ENCODE measurements around the gene C1GALT1C1L. TPM values are rescaled to one million over a fixed set of nuclear protein-coding genes. Genes with fewer than 3 reads are reported as not detected.
A peak's percentile ranks its signal among the peaks of the same experiment; 100 is the strongest.
"Not testable (repeated sequence)": the region's sequence is repeated elsewhere in the genome, so short reads cannot be mapped to it uniquely, and the experiment has no call there.

Gene C1GALT1C1L
- total RNA-seq, 2 donors from 2014 or later = not detected

- not testable (repeated sequence) for DNase-seq (ENCODE audit: low spot score); H3K9me3 Mint-ChIP-seq; H3K36me3 Mint-ChIP-seq; ATAC-seq; H3K4me1 Mint-ChIP-seq (ENCODE audit: low read depth in 2 of 2); H3K27ac Mint-ChIP-seq; H3K4me3 Mint-ChIP-seq
- H3K27me3 Mint-ChIP-seq = peaks cover 21 to 27% of the 10 kb centered on the region in 2 donors
Measured at GRCh38 chr2:43698140-43698539, 21.9 kb upstream of the C1GALT1C1L start.

GRCh38 chr2:43692428-43692994 is 16.3 kb upstream of the C1GALT1C1L start:
- H3K4me1 Mint-ChIP-seq (ENCODE audit: low read depth in 2 of 2) = no peaks in the 10 kb centered on the region
- no peak overlapping the region for H3K27ac Mint-ChIP-seq

GRCh38 chr2:43689999-43690398 is 13.8 kb upstream of the C1GALT1C1L start:
- Mint-ChIP-seq H3K9me3 (no peaks in the 10 kb centered on the region), H3K36me3 (no peaks in the 10 kb centered on the region), H3K27ac (no peak overlapping the region), H3K4me3 (no peak overlapping the region), H3K27me3 (peaks cover 10 to 56% of the 10 kb centered on the region in 2 donors), H3K4me1 (ENCODE audit: low read depth in 2 of 2) (no peaks in the 10 kb centered on the region)
- DNase-seq (ENCODE audit: low spot score) (no peak), ATAC-seq (no peak)

More at GRCh38 chr2:43692428-43692994, 16.3 kb upstream of the C1GALT1C1L start:
- no peak for DNase-seq (ENCODE audit: low spot score)
- no peak overlapping the region for H3K4me3 Mint-ChIP-seq
- H3K36me3 Mint-ChIP-seq = no peaks in the 10 kb centered on the region
- H3K9me3 Mint-ChIP-seq = no peaks in the 10 kb centered on the region
- H3K27me3 Mint-ChIP-seq = peaks cover 8 to 41% of the 10 kb centered on the region in 2 donors
- no peak for ATAC-seq

GRCh38 chr2:43685357-43685756 is 9.1 kb upstream of the C1GALT1C1L start:
- Mint-ChIP-seq H3K27ac (no peak overlapping the region), H3K36me3 (no peaks in the 10 kb centered on the region), H3K27me3 (peaks cover 23 to 66% of the 10 kb centered on the region in 2 donors), H3K4me1 (ENCODE audit: low read depth in 2 of 2) (no peaks in the 10 kb centered on the region), H3K9me3 (no peaks in the 10 kb centered on the region), H3K4me3 (no peak overlapping the region)
- DNase-seq (ENCODE audit: low spot score) (no peak), ATAC-seq (no peak)

GRCh38 chr2:43677783-43678182 is 1.6 kb upstream of the C1GALT1C1L start:
- H3K27ac Mint-ChIP-seq; H3K4me3 Mint-ChIP-seq; H3K4me1 Mint-ChIP-seq (ENCODE audit: low read depth in 2 of 2); H3K9me3 Mint-ChIP-seq; ATAC-seq; H3K36me3 Mint-ChIP-seq; DNase-seq (ENCODE audit: low spot score): not testable (repeated sequence)
- peaks cover 17 to 38% of the 10 kb centered on the region in 2 donors for H3K27me3 Mint-ChIP-seq

- no peaks in the 10 kb centered on the region for H3K9me3 Mint-ChIP-seq
- DNase-seq (ENCODE audit: low spot score) = no peak
- peaks cover 19 to 35% of the 10 kb centered on the region in 2 donors for H3K27me3 Mint-ChIP-seq
- H3K4me1 Mint-ChIP-seq (ENCODE audit: low read depth in 2 of 2) = peaks cover 3 to 7% of the 10 kb centered on the region in 2 donors
- peak overlapping the region; percentile 32 for H3K4me3 Mint-ChIP-seq
- H3K27ac Mint-ChIP-seq = no peak overlapping the region
- no peaks in the 10 kb centered on the region for H3K36me3 Mint-ChIP-seq
- no peak for ATAC-seq
Measured at GRCh38 chr2:43675646-43676321, 445 bp downstream of the C1GALT1C1L start.

GRCh38 chr2:43657241-43657640 is 19.0 kb downstream of the C1GALT1C1L start:
- H3K36me3 Mint-ChIP-seq = no peaks in the 10 kb centered on the region
- DNase-seq (ENCODE audit: low spot score) (no peak), ATAC-seq (peak in 1 of 2 donors; percentile 24)
- no peaks in the 10 kb centered on the region for H3K4me1 Mint-ChIP-seq (ENCODE audit: low read depth in 2 of 2)
- peaks cover 15 to 24% of the 10 kb centered on the region in 2 donors for H3K27me3 Mint-ChIP-seq
- H3K27ac Mint-ChIP-seq = no peak overlapping the region
- H3K9me3 Mint-ChIP-seq = no peaks in the 10 kb centered on the region
- H3K4me3 Mint-ChIP-seq = no peak overlapping the region

GRCh38 chr2:43653506-43653905 is 22.7 kb downstream of the C1GALT1C1L start:
- Mint-ChIP-seq H3K27ac (no peak overlapping the region), H3K36me3 (no peaks in the 10 kb centered on the region), H3K27me3 (peaks cover 18 to 25% of the 10 kb centered on the region in 2 donors), H3K4me3 (no peak overlapping the region), H3K4me1 (ENCODE audit: low read depth in 2 of 2) (no peaks in the 10 kb centered on the region), H3K9me3 (no peaks in the 10 kb centered on the region)
- DNase-seq (ENCODE audit: low spot score) (no peak), ATAC-seq (no peak)

- no peak for ATAC-seq
- DNase-seq (ENCODE audit: low spot score) = no peak
- Mint-ChIP-seq H3K9me3 (no peaks in the 10 kb centered on the region), H3K27me3 (peaks cover 17 to 44% of the 10 kb centered on the region in 2 donors), H3K4me3 (no peak overlapping the region), H3K27ac (no peak overlapping the region), H3K36me3 (no peaks in the 10 kb centered on the region), H3K4me1 (ENCODE audit: low read depth in 2 of 2) (no peaks in the 10 kb centered on the region)
Measured at GRCh38 chr2:43648994-43649701, 27.1 kb downstream of the C1GALT1C1L start.

GRCh38 chr2:43643680-43644079 is 32.5 kb downstream of the C1GALT1C1L start:
- no peaks in the 10 kb centered on the region for H3K9me3 Mint-ChIP-seq
- ATAC-seq = no peak
- H3K4me1 Mint-ChIP-seq (ENCODE audit: low read depth in 2 of 2) = no peaks in the 10 kb centered on the region
- no peak overlapping the region for H3K27ac Mint-ChIP-seq
- no peak overlapping the region for H3K4me3 Mint-ChIP-seq
- DNase-seq (ENCODE audit: low spot score) = no peak
- no peaks in the 10 kb centered on the region for H3K36me3 Mint-ChIP-seq
- peaks cover 16 to 33% of the 10 kb centered on the region in 2 donors for H3K27me3 Mint-ChIP-seq

- Mint-ChIP-seq H3K9me3 (no peaks in the 10 kb centered on the region), H3K27me3 (peaks cover 21 to 34% of the 10 kb centered on the region in 2 donors), H3K4me1 (ENCODE audit: low read depth in 2 of 2) (peaks cover 0 to 5% of the 10 kb centered on the region in 2 donors), H3K36me3 (no peaks in the 10 kb centered on the region), H3K4me3 (no peak overlapping the region), H3K27ac (no peak overlapping the region)
- no peak for DNase-seq (ENCODE audit: low spot score)
- ATAC-seq = no peak
Measured at GRCh38 chr2:43642363-43642762, 33.9 kb downstream of the C1GALT1C1L start.

- H3K4me3 Mint-ChIP-seq = peak within 1 kb of the TSS; percentile 82
- H3K27me3 Mint-ChIP-seq = peaks cover 39 to 43% of the 10 kb centered on the region in 2 donors
- H3K27ac Mint-ChIP-seq = no peak within 1 kb of the TSS
- H3K9me3 Mint-ChIP-seq = no peaks in the 10 kb centered on the region
- DNase-seq (ENCODE audit: low spot score) (peak; percentile 83), ATAC-seq (peak; percentile 99 to 100)
- peaks cover 6 to 11% of the 10 kb centered on the region in 2 donors for H3K4me1 Mint-ChIP-seq (ENCODE audit: low read depth in 2 of 2)
- no peaks in the 10 kb centered on the region for H3K36me3 Mint-ChIP-seq
Measured at GRCh38 chr2:43637030-43637803, 39.0 kb downstream of the C1GALT1C1L start, which contains the start of gene PLEKHH2. TSS of gene PLEKHH2 (plus strand) at chr2:43637260. CDS start at chr2:43644674, 7,414 bp downstream.

GRCh38 chr2:43636621-43637020 is 39.6 kb downstream of the C1GALT1C1L start:
- DNase-seq (ENCODE audit: low spot score) = no peak
- Mint-ChIP-seq H3K9me3 (no peaks in the 10 kb centered on the region), H3K4me1 (ENCODE audit: low read depth in 2 of 2) (peaks cover 6 to 11% of the 10 kb centered on the region in 2 donors), H3K4me3 (peak overlapping the region; percentile 82), H3K27ac (no peak overlapping the region), H3K27me3 (peaks cover 44 to 49% of the 10 kb centered on the region in 2 donors), H3K36me3 (no peaks in the 10 kb centered on the region)
- ATAC-seq = no peak

Measured in natural killer cell treated with Interleukin-12 subunit alpha and Interleukin-12 subunit beta and Interleukin-15 and Interleukin-18, amount 100 ng/mL, for 72 hours (primary cell).